NCI-H1694 (cell line): ENCODE measurements around the gene GPLD1.
"Not testable (repeated sequence)": the region's sequence is repeated elsewhere in the genome, so short reads cannot be mapped to it uniquely, and the experiment has no call there.

Experiments used
- DNase-seq: peaks from one replicate; lab custom pipeline; 2025; lab: John Stamatoyannopoulos, UW

Gene GPLD1

GRCh38 chr6:24410622-24411021, 78.8 kb downstream of the GPLD1 start:
- DNase-seq = no peak

GRCh38 chr6:24408719-24409410, 80.5 kb downstream of the GPLD1 start:
- no peak for DNase-seq

GRCh38 chr6:24405262-24405661, 84.1 kb downstream of the GPLD1 start:
- DNase-seq = no peak

- no peak for DNase-seq
Observed at GRCh38 chr6:24403501-24403824, 85.9 kb downstream of the GPLD1 start.

- DNase-seq = no peak
Observed at GRCh38 chr6:24402697-24403500, 86.5 kb downstream of the GPLD1 start, which contains the start of gene MRS2. Gene MRS2, plus strand, starts transcription at chr6:24402936. Its CDS starts 111 bp downstream, at chr6:24403047.

GRCh38 chr6:24401458-24401857, 87.9 kb downstream of the GPLD1 start:
- no peak for DNase-seq

- not testable (repeated sequence) for DNase-seq
Observed at GRCh38 chr6:24400045-24401039, 89.0 kb downstream of the GPLD1 start.

- no peak for DNase-seq
Observed at GRCh38 chr6:24397631-24398030, 91.7 kb downstream of the GPLD1 start.

GRCh38 chr6:24396824-24397223, 92.6 kb downstream of the GPLD1 start:
- DNase-seq = no peak

GRCh38 chr6:24394780-24395437, 94.5 kb downstream of the GPLD1 start:
- DNase-seq = no peak

- no peak for DNase-seq
Observed at GRCh38 chr6:24394061-24394779, 95.2 kb downstream of the GPLD1 start.

- DNase-seq = no peak
Observed at GRCh38 chr6:24391756-24392405, 97.5 kb downstream of the GPLD1 start.

GRCh38 chr6:24391208-24391607, 98.2 kb downstream of the GPLD1 start:
- no peak for DNase-seq

- DNase-seq = no peak
Observed at GRCh38 chr6:24387818-24388217, 101.6 kb downstream of the GPLD1 start.

GRCh38 chr6:24385536-24386269, 103.7 kb downstream of the GPLD1 start:
- no peak for DNase-seq

- not testable (repeated sequence) for DNase-seq
Observed at GRCh38 chr6:24384369-24385130, 104.8 kb downstream of the GPLD1 start.

- not testable (repeated sequence) for DNase-seq
Observed at GRCh38 chr6:24382891-24383494, 106.4 kb downstream of the GPLD1 start.

GRCh38 chr6:24382220-24382540, 107.2 kb downstream of the GPLD1 start:
- no peak for DNase-seq
